Erythroblast (primary cell): Measurements from ENCODE around the gene UCK2.

Experiments
- GATA1 ChIP-seq: IDR thresholded peaks from 2 replicates; pipeline ENCODE4 v1.6.1; 2011; ENCODE audit warnings: low read depth, mild to moderate bottlenecking, control low read depth, low read length, moderate library complexity
- POLR2A ChIP-seq: IDR thresholded peaks from 2 replicates; pipeline ENCODE4 v1.6.1; 2011; ENCODE audit warnings: mild to moderate bottlenecking, low read length

DNA sequence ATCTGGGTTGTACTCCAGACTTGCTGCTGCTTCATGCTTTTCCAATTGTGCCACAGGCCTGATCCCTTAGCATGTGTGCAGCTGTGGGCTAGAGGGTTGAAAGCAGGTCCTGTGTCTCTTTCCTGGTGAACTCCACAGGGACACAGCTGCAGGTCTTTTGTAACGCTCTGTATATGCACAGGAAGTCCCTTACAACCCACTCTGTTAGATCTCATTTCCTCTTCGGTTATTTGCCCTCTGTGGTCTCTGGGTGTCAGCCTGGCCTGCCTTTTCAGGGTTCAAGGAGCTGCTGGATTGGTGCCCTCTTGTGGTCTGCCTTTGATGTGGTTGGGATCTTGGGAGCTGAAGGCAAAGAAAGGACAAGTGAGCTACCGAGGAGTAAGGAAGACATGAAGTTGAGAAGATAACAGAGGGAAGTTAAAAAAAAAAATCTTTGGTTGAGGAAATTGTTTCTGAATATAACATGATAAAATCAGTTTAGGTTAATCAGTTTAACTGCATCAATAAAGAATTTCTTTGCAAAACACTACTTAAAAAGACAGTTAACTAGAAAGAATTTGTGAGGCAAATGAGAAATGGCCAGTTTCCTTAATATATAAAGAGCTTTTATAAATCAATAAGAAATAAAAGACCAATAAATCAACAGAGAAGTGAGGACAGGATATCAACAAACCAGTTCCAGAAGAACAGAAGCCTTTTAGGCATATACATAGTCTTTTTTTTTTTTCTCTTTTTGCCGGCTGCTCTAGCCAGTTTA, 44.1 kb downstream of the UCK2 start:
- TF ChIP-seq POLR2A, result no peak
- no peak for TF ChIP-seq GATA1
